Activated CD4-positive, alpha-beta memory T cell treated with anti-CD3 and anti-CD28 coated beads for 36 hours (primary cell): ENCODE measurements around the gene ALG2. TPM values are rescaled to one million over a fixed set of nuclear protein-coding genes. Genes with fewer than 3 reads are reported as not detected.

ENCODE experiments used
- CTCF ChIA-PET: fragments of 350-600 bp; sonication (Branson Sonifier 250); formaldehyde crosslinking; loops from one replicate; lab custom pipeline; 2021; ENCODE audit warnings: antibody characterized with exemption, inconsistent platforms; lab: Charles Lee
- POLR2A ChIA-PET: fragments of 350-600 bp; sonication (Branson Sonifier 250); formaldehyde crosslinking; loops from one replicate; lab custom pipeline; 2021; ENCODE audit warnings: antibody characterized with exemption; lab: Charles Lee
- DNase-seq: peaks from one replicate; pipeline ENCODE4 v3.0.0-alpha.2; 2020
- H3K27ac Mint-ChIP-seq: one replicate; pipeline ENCODE4 v1.8.0; 2021; ENCODE audit warnings: mixed read lengths
- H3K27me3 Mint-ChIP-seq: one replicate; pipeline ENCODE4 v1.8.0; 2021; ENCODE audit warnings: mixed read lengths
- H3K36me3 Mint-ChIP-seq: one replicate; pipeline ENCODE4 v1.8.0; 2021; ENCODE audit warnings: mixed read lengths
- H3K4me1 Mint-ChIP-seq: one replicate; pipeline ENCODE4 v1.8.0; 2021; ENCODE audit warnings: low read depth, mixed read lengths
- H3K4me3 Mint-ChIP-seq: one replicate; pipeline ENCODE4 v1.8.0; 2021; ENCODE audit warnings: mild to moderate bottlenecking, mixed read lengths
- H3K9me3 Mint-ChIP-seq: one replicate; pipeline ENCODE4 v1.8.0; 2021; ENCODE audit warnings: mixed read lengths
- intact Hi-C: fragments of 100-400 bp; cut with micrococcal nuclease; formaldehyde crosslinking; loops from one replicate; pipeline ENCODE4 v1.15.1; 2023
- total RNA-seq, 2 experiments: library from RNA; stranded (reverse); gene quantifications; one replicate each; pipeline ENCODE4 v1.2.3, GENCODE V29; 2021

The ALG2 gene
- total RNA-seq, 2 experiments from 2014 or later: 18.6 to 20.8 TPM

- CTCF ChIA-PET: no interaction called here
- intact Hi-C loops: loop anchor here (2.0 kb wide), 1 partner anchor 19 kb away; no protein-coding TSS in a partner anchor
- Mint-ChIP-seq H3K9me3 (no peaks in the 10 kb centered on the region), H3K4me1 (peaks cover 13% of the 10 kb centered on the region), H3K27me3 (no peaks in the 10 kb centered on the region), H3K4me3 (no peak overlapping the region), H3K27ac (peak overlapping the region; percentile 58), H3K36me3 (peaks cover 24% of the 10 kb centered on the region)
- POLR2A ChIA-PET: no interaction called here
- DNase-seq: peak; percentile 52
Measured at GRCh38 chr9:99235926-99236634, 14.3 kb upstream of the ALG2 start.

GRCh38 chr9:99235069-99235468, 13.3 kb upstream of the ALG2 start:
- POLR2A ChIA-PET: no interaction called here
- H3K27ac Mint-ChIP-seq: no peak overlapping the region
- intact Hi-C loops: no loop called here
- H3K27me3 Mint-ChIP-seq: no peaks in the 10 kb centered on the region
- no peak overlapping the region for H3K4me3 Mint-ChIP-seq
- no peaks in the 10 kb centered on the region for H3K9me3 Mint-ChIP-seq
- CTCF ChIA-PET: no interaction called here
- H3K36me3 Mint-ChIP-seq: peaks cover 29% of the 10 kb centered on the region
- DNase-seq: no peak
- H3K4me1 Mint-ChIP-seq: peaks cover 13% of the 10 kb centered on the region

- Mint-ChIP-seq H3K36me3 (peaks cover 26% of the 10 kb centered on the region), H3K27ac (no peak overlapping the region), H3K4me3 (no peak overlapping the region), H3K27me3 (no peaks in the 10 kb centered on the region), H3K9me3 (no peaks in the 10 kb centered on the region), H3K4me1 (peaks cover 13% of the 10 kb centered on the region)
- POLR2A ChIA-PET: interaction anchor here (1.0 to 1.5 kb wide), 2 partner anchors 13 to 131 kb away, joined by 3 to 6 read pairs; partner anchors contain the start of genes ALG2 and SEC61B
- CTCF ChIA-PET: no interaction called here
- intact Hi-C loops: no loop called here
- no peak for DNase-seq
Measured at GRCh38 chr9:99234618-99235017, 12.9 kb upstream of the ALG2 start.

GRCh38 chr9:99231711-99232110, 10.0 kb upstream of the ALG2 start:
- no peak overlapping the region for H3K27ac Mint-ChIP-seq
- no peaks in the 10 kb centered on the region for H3K27me3 Mint-ChIP-seq
- ChIA-PET POLR2A (interaction anchor here (2.5 kb wide), 1 partner anchor 9 kb away, joined by 10 read pairs; the partner anchor contains the start of genes ALG2 and SEC61B), CTCF (interaction anchor here (0.7 to 2.5 kb wide), 23 partner anchors 9 to 780 kb away, joined by 3 to 32 read pairs (median 4); partner anchors contain the start of genes ALG2 and SEC61B)
- H3K4me3 Mint-ChIP-seq: no peak overlapping the region
- H3K36me3 Mint-ChIP-seq: peaks cover 31% of the 10 kb centered on the region
- intact Hi-C loops: no loop called here
- H3K9me3 Mint-ChIP-seq: no peaks in the 10 kb centered on the region
- peak; percentile 60 for DNase-seq
- H3K4me1 Mint-ChIP-seq: peaks cover 15% of the 10 kb centered on the region

- Mint-ChIP-seq H3K27ac (no peak overlapping the region), H3K27me3 (no peaks in the 10 kb centered on the region)
- POLR2A ChIA-PET: interaction anchor here (2.5 kb wide), 1 partner anchor 8 kb away, joined by 10 read pairs; the partner anchor contains the start of genes ALG2 and SEC61B
Measured at GRCh38 chr9:99230206-99230605, 8.5 kb upstream of the ALG2 start.

DNA sequence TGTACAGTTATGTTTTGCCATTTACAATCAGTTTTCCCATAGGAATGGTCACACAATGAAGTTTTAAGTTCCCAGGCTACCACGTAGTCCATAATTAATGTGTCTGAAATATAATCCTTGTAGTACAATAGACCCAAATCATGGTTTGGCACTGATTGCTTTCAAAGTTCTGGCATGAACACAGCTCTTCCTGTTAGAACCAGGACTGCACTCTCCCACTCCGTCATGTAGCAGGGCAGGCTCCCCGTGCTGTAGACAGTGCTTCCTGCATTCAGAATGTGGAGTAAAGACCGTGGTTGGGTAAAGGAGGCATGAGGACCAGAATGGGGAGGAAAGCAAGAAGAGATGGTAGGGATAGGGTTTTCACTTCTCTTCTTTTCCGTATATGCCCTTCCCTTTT, 4.3 kb upstream of the ALG2 start:
- intact Hi-C loops: no loop called here
- Mint-ChIP-seq H3K27me3 (no peaks in the 10 kb centered on the region), H3K27ac (no peak overlapping the region), H3K36me3 (peaks cover 40% of the 10 kb centered on the region), H3K4me1 (peaks cover 38% of the 10 kb centered on the region), H3K4me3 (no peak overlapping the region), H3K9me3 (no peaks in the 10 kb centered on the region)
- POLR2A ChIA-PET: no interaction called here
- CTCF ChIA-PET: no interaction called here
- DNase-seq: no peak

More at GRCh38 chr9:99230206-99230605, 8.5 kb upstream of the ALG2 start:
- Mint-ChIP-seq H3K4me3 (no peak overlapping the region), H3K36me3 (peaks cover 36% of the 10 kb centered on the region), H3K4me1 (peaks cover 11% of the 10 kb centered on the region), H3K9me3 (no peaks in the 10 kb centered on the region)
- intact Hi-C loops: no loop called here
- no peak for DNase-seq
- CTCF ChIA-PET: interaction anchor here (0.9 kb wide), 1 partner anchor 67 kb away, joined by 3 read pairs; no protein-coding TSS in a partner anchor

DNA sequence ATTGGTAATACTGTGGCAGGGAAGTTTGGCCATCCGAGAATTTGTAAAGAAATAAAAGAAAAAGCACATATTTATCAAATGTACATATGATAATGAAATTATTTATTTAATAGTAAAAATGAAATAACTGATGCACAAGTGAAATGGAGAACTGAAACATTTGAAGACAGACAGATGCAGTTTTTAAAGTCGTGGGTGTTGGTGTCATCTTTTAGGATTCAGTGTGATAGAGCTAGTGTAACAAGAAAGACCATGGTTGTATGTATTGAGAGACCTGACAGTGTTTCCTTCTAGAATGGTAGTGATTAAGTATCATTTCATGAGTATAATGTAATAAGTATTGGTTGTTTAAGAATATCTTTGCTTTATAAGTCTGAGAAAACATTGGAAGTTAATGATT, 2.7 kb upstream of the ALG2 start:
- Mint-ChIP-seq H3K27me3 (no peaks in the 10 kb centered on the region), H3K4me3 (no peak overlapping the region), H3K9me3 (no peaks in the 10 kb centered on the region), H3K4me1 (peaks cover 51% of the 10 kb centered on the region), H3K27ac (no peak overlapping the region), H3K36me3 (peaks cover 39% of the 10 kb centered on the region)
- intact Hi-C loops: no loop called here
- no peak for DNase-seq
- POLR2A ChIA-PET: no interaction called here
- CTCF ChIA-PET: interaction anchor here (1.7 kb wide), 1 partner anchor 600 kb away, joined by 4 read pairs; no protein-coding TSS in a partner anchor

GRCh38 chr9:99222416-99223270, 901 bp upstream of the ALG2 start:
- intact Hi-C loops: loop anchor here (1.0 to 2.0 kb wide), 4 partner anchors 32 to 877 kb away; partner anchors contain the start of gene INVS
- CTCF ChIA-PET: interaction anchor here (1.0 to 3.1 kb wide), 4 partner anchors 9 to 37 kb away, joined by 4 to 32 read pairs (median 10); no protein-coding TSS in a partner anchor
- H3K27ac Mint-ChIP-seq: peak overlapping the region; percentile 95
- peak overlapping the region; percentile 97 for H3K4me3 Mint-ChIP-seq
- H3K27me3 Mint-ChIP-seq: no peaks in the 10 kb centered on the region
- no peak for DNase-seq
- H3K9me3 Mint-ChIP-seq: no peaks in the 10 kb centered on the region
- POLR2A ChIA-PET: interaction anchor here (0.9 to 1.9 kb wide), 9 partner anchors 9 to 41 kb away, joined by 3 to 10 read pairs (median 5); no protein-coding TSS in a partner anchor
- peaks cover 60% of the 10 kb centered on the region for H3K4me1 Mint-ChIP-seq
- peaks cover 42% of the 10 kb centered on the region for H3K36me3 Mint-ChIP-seq

- CTCF ChIA-PET: interaction anchor here (0.6 to 3.1 kb wide), 3 partner anchors 11 to 246 kb away, joined by 4 to 32 read pairs (median 16); no protein-coding TSS in a partner anchor
- no peaks in the 10 kb centered on the region for H3K27me3 Mint-ChIP-seq
Measured at GRCh38 chr9:99221266-99221620, 499 bp downstream of the ALG2 start.

DNA sequence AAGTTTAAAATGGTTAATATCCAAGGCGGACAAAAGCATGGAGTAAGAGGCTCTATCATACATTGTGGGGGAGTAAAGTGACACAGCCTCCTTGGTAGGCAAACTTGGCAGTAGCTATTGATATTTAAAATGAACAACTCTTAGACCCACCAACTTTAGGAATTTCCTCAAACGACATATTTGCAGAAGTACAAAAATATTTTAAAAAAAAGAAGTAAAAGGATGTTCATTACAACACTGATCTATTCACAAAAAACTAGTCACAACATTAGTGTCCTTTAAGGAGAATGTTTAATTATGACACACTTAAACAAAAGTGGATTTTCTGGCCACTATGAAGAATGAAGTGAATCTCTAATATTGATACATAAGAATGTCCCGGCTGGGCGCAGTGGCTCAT, 1.7 kb downstream of the ALG2 start:
- no peak for DNase-seq
- H3K27me3 Mint-ChIP-seq: no peaks in the 10 kb centered on the region
- ChIA-PET CTCF (interaction anchor here (1.0 to 2.6 kb wide), 4 partner anchors 12 to 57 kb away, joined by 3 to 18 read pairs (median 5); no protein-coding TSS in a partner anchor), POLR2A (no interaction called here)
- intact Hi-C loops: no loop called here
- no peak overlapping the region for H3K27ac Mint-ChIP-seq
- peak overlapping the region; percentile 49 for H3K4me3 Mint-ChIP-seq
- H3K4me1 Mint-ChIP-seq: peaks cover 58% of the 10 kb centered on the region
- H3K9me3 Mint-ChIP-seq: no peaks in the 10 kb centered on the region
- peaks cover 51% of the 10 kb centered on the region for H3K36me3 Mint-ChIP-seq

More at GRCh38 chr9:99221266-99221620, 499 bp downstream of the ALG2 start:
- peak overlapping the region; percentile 97 for H3K4me3 Mint-ChIP-seq
- H3K9me3 Mint-ChIP-seq: no peaks in the 10 kb centered on the region
- H3K4me1 Mint-ChIP-seq: peaks cover 66% of the 10 kb centered on the region
- intact Hi-C loops: no loop called here
- POLR2A ChIA-PET: interaction anchor here (0.9 to 1.9 kb wide), 6 partner anchors 10 to 35 kb away, joined by 3 to 9 read pairs (median 5); no protein-coding TSS in a partner anchor
- H3K27ac Mint-ChIP-seq: peak overlapping the region; percentile 78
- DNase-seq: no peak
- H3K36me3 Mint-ChIP-seq: peaks cover 51% of the 10 kb centered on the region

GRCh38 chr9:99216073-99216472, 5.7 kb downstream of the ALG2 start:
- Mint-ChIP-seq H3K4me3 (no peak overlapping the region), H3K27me3 (no peaks in the 10 kb centered on the region), H3K4me1 (peaks cover 34% of the 10 kb centered on the region), H3K27ac (no peak overlapping the region), H3K9me3 (peaks cover 6% of the 10 kb centered on the region), H3K36me3 (peaks cover 43% of the 10 kb centered on the region)
- ChIA-PET POLR2A (no interaction called here), CTCF (interaction anchor here (2.0 kb wide), 1 partner anchor 31 kb away, joined by 6 read pairs; no protein-coding TSS in a partner anchor)
- intact Hi-C loops: no loop called here
- no peak for DNase-seq
